AML-193 (cell line): ENCODE measurements around the gene GMDS.

Source experiments
- DNase-seq, 2 experiments: peaks; one replicate each; lab custom pipeline; 2025; lab: John Stamatoyannopoulos, UW

Gene GMDS

DNA sequence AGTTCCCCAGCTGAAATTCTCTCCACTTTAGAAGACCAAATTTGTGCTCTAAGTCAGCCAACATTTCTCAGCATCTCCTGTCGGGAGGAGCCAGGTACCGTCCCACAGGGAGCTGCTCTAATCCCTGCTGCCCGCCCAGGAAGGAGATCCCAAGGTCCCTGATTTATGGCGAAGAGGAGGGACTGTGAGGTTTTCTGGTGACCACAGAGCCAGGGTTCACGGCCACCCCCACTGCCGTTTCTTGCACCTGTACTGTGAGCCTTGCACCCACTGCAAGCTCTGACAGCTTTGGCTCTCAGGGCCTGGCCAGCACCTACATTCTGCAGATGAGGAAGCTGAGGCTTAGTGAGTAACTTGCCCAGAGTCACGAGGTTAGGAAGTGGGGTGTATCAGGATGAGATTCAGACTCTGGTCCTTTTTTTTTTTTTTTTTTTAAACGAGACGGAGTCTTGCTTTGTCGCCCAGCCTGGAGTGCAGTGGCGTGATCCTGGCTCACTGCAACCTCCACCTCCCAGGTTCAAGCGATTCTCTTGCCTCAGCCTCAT, 600.8 kb downstream of the GMDS start:
- DNase-seq, result no peak

- DNase-seq, result no peak
Observed at GRCh38 chr6:1643830-1644445, 601.5 kb downstream of the GMDS start.

- no peak for DNase-seq
Observed at GRCh38 chr6:1643111-1643510, 602.3 kb downstream of the GMDS start.

- no peak for DNase-seq
Observed at GRCh38 chr6:1641343-1641885, 604.0 kb downstream of the GMDS start.

- DNase-seq, result no peak
Observed at GRCh38 chr6:1640476-1640875, 604.9 kb downstream of the GMDS start.

GRCh38 chr6:1639430-1639829, 606.0 kb downstream of the GMDS start:
- DNase-seq, result no peak

DNA sequence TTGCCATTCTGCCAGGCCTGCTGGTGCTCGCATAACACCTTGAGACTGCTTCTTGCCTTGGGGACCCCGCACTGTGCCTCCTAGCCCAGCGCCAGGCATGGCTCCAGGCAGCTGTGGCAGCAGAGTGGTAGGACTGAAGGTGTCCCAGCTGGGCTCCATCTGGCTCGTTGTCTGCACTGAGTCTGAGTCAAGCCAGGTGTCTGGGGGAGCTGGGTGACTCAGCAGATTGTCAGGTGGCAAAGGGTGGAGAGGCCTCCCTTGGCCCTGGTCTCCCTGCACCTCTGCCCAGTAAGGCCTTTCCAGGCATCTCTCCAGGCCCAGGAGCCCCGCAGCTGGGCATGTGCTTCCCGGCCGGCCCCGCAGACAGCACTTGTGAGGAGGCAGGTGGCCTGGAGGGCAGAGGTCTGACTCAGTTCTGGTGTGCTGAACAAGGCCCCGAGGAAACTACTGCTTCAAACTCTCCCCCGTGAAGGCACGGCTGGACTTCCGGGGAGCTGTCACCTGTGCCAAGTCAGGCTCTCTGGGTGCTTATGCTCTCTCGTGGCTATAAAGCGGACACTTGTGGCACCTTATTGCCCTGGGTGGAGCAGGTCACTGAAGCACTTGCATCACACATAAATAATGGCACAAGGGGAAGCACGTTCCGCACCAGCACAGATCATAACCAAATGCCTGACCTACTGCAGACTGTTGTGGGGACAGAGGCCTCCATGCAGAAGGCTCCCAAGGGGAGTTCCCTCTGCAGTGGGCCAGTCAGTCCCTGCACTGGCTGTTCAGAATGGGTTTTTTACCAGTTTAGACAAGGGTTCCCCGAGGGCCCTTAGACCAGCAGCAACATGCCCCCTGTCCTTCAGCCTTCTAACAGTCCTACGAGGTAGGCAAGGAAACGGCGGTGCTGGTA, 608.2 kb downstream of the GMDS start:
- no peak for DNase-seq

DNA sequence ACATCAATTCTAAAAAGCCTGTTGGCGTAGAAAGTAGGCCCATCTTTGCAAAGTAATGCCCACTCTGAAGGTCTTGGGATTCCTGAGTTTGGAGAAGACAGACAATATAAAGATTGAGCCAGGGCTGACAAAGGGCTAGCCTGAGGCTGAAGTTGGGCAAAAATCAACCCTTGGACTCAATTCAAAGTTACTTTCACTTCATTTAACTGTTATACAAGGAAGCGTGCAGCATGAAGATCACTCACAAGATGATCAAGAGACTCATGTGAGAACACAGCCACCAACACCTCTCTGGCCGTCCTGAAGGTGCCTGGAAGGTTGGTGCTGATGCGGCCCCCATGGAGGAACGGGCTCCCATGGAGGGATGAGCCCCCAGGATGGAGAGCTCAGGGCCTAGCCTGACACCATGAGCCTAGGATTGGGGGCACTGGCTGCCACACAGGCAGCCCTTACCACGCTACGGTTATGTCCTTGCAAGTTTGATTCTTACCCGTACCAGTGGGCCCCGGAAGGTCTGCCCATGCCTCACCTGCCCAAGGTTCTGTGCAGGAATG, 609.1 kb downstream of the GMDS start:
- DNase-seq, result no peak

DNA sequence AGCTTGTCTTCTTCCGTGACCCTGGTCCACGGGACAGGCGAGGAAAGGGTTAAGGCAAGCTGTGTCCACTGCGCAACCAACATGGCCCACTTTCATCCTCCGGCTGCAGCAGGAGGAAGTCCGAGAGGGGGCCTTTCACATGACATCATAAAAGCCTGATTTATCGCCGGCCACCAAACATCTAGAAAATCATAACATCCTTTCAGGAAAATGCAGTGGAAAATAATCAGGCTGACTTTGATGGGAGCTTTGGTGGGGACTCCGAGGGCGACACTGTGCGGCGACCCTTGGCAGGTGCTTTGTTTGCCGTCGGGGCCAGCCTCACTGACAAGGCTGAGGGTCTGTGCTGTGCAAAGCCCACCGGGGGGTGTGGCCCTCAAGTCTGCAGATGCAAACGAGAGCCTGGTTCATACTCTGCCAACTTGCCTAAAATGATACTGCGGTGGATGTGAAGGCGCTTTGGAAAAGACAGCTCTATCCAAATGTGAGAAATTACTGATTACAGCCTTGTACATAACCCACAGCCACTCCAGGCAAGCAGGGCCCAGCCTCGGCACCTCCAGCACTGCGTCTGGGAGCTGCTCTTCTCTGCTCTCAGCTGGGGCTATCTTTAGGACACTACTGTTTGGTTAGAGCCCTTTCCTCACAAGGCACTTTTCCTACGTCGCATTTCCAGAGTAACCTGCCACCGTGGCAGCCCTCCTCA, 609.9 kb downstream of the GMDS start:
- DNase-seq, result no peak

GRCh38 chr6:1634081-1634480, 611.3 kb downstream of the GMDS start:
- DNase-seq, result no peak

- DNase-seq, result no peak
Observed at GRCh38 chr6:1633366-1634021, 611.9 kb downstream of the GMDS start.

GRCh38 chr6:1631251-1631650, 614.2 kb downstream of the GMDS start:
- DNase-seq, result no peak

DNA sequence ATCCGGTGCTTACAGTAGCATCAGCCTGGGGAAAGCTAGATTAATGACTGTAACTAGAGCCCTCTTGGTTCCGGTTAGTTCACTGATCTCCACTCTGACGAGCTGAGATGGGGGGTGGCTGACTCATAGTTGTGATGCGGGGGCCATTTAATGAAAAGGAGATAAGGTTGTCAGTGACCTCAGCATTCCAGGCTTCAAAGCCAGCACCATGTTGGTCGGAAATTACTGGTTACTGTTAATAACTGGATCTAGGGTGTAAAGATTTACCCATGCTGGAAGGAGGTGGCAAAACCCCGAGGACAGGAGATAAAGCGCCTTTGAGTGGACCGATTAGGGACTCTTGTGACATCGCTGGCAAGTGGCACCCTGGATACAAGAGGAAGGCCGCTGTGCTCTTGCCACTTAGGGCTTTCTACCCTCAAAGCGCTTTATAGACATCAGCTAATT, 614.6 kb downstream of the GMDS start:
- no peak for DNase-seq

GRCh38 chr6:1630212-1630770, 615.1 kb downstream of the GMDS start:
- no peak for DNase-seq

- DNase-seq, result no peak
Observed at GRCh38 chr6:1629316-1629715, 616.1 kb downstream of the GMDS start.

DNA sequence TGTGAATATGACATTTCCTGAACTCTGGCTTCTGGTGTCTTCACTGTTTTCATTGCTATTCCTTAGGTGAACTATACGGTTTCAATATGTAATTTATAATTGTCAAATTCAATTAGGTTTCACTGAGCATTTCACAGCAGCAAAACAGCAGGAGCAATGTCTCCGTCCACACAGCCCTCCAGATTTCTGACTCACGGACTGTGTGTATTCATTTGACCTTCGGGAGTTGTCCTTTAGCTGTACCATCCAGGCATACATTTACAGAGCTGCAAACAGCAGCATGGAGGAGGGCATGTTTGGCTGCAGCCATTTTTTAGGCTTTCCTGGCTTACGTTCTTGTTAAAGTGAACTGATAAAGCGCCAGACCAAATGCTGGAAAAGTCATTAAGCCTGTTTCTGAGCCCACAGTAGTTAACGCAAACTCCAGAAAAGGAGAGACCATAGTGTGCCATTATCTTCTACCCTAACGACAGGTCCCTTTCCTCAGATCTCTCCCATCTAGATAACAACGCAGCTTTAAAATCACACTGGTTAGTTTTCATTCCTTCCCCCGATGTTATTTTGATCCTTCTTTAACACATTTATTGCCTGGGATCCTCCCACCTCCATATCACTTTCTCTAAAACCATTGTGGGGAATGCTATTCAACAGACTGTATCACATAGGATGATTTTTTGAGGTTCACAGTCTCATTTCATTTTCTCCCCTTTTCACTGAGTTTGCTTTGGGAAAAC, 617.4 kb downstream of the GMDS start:
- no peak for DNase-seq

DNA sequence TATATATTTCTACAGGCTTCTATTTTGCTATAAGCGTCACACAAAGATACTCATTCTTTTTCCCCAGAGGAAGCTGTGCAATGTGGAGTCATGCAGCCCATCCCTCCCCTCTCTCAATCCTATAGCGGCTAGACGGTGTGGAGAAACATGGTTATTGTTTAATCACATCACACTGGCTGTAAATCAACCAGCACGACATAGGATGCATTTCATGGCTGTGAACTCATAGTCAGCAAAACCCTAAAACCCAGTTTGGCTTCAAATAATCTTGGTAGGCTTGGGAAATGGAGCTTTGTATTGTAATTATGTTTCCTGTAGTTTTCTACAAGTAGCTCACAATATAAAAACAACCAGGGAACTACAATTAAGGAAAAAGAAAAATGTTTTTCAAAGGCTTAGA, 618.9 kb downstream of the GMDS start:
- no peak for DNase-seq

GRCh38 chr6:1625794-1626435, 619.5 kb downstream of the GMDS start:
- no peak for DNase-seq

GRCh38 chr6:1624851-1625781, 620.3 kb downstream of the GMDS start:
- DNase-seq, result no peak
